HG03025 (cell line): ENCODE data around the gene HIF1A.

Source experiments
- ATAC-seq: cut with Tn5 transposase; IDR thresholded peaks from one replicate; pipeline ENCODE4 v1.9.1; 2021; ENCODE audit warnings: mild to moderate bottlenecking, moderate library complexity; ENCODE audit not compliant: unreplicated experiment, low FRiP score

Gene HIF1A

DNA sequence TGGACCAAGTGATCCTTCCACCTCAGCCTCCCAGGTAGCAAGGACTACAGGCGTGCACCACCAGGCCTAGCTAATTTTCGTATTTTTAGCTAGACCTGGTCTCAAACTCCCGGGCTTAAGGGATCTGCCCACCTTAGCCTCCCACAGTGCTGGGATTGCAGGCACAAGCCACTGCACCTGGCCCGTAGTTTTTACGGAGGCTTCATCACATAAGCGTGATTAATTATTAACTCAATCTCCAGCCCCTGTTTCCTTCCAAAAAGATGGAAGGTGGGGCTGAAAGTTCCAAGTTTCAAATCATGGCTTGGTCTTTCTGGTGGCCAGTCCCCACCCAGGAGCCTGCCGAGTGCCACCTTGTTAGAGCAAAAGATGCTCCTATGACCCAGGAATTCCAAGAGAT, 22.5 kb upstream of the HIF1A start:
- ATAC-seq: no peak

DNA sequence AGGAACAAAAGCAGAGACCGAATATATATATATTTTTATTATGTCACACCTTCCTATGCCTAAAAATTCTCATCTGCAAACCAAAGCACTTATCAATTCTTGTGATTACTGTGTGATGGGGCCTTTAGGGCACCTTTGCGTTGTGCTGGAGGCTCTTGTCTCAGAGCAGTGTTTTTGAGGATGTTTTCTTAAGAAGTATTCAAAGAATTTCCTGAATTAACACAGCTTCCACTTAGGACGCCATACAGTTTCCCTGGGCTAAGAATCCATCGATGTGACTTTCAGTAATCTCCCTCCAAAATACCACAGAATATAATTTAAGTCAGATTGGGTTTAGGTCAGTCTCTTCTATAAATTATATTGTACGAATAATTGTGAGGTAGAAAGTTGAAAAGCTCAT, 22.0 kb upstream of the HIF1A start:
- no peak for ATAC-seq

DNA sequence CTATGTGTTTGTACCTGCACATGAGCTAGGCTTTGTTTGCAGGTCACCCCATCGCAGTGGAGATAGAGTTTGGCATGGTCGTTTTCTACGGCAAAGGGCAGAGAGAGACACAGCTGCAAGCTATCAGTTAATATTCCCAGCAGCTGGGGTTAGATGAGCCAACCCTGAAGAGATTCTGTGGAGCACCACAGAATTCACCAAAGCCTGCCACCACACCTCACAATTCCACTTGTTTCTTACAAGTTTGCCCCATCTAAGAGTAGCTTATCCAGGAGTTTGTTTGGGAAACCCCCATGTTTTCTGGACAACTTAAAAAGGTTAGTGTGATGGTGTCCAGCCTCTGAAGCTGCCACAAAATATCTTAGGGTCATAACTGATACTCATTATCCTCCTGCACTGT, 20.0 kb upstream of the HIF1A start:
- ATAC-seq: no peak

- no peak for ATAC-seq
Observed at GRCh38 chr14:61677479-61677878, 17.8 kb upstream of the HIF1A start.

DNA sequence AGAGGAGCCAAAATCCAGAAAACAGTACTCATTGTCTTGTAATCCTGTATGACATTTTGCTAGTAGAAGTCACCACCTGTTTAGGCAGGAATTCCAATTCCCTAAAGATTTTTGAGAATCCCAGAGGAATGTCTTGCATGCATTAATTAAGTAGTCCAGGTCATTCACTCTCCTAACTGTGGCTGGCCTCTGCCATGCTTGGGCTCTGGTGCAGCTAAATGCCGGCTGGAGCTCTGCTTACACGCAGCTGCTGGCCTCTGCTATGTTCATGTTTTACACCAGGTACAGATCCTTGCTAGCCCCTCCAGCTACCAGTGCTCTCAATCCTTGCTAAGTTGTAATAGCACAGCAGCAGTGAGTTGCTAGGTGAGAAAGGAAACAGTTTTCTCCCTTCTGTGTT, 16.3 kb upstream of the HIF1A start:
- no peak for ATAC-seq

DNA sequence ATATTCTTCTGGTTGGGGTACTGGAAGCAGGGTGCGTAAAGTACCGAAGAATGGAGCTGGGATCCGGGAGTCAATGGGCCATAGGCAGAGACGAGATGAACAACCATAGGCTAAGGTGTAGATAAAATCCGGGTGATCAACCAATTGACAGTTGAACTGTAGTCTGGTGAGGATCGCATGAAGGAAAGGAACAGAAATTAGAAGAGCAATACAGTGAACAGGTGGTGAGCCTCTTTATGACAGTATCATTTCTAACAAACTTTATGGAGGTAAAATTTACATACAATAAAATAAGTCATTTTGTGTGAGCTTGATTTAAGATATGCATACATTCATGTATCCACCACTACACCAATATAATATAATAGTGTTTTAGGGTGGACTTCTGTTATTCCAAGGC, 13.9 kb upstream of the HIF1A start:
- ATAC-seq: no peak

- no peak for ATAC-seq
Observed at GRCh38 chr14:61683108-61683507, 12.2 kb upstream of the HIF1A start.

- no peak for ATAC-seq
Observed at GRCh38 chr14:61690039-61690438, 5.3 kb upstream of the HIF1A start.

GRCh38 chr14:61690982-61691381, 4.3 kb upstream of the HIF1A start:
- no peak for ATAC-seq

DNA sequence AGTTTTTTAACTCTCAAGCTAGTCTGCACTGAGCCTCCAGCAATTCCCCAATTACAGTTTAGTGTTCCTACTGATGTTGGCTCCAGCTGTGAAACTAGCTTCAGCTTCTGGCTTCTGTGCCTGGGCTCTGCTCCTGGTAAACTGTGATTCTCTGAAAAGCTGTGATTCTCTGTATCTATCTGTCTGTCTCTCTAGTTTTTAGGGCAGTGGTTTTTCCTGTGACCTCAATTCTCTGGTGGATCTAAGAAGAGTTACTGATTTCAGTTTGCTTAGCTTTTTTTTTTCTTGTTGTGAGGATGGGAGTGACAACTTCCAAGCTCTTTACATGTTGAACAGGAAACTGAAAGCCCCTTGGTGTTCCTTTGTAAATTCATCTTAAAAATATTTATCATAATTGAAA, 3.8 kb upstream of the HIF1A start:
- ATAC-seq: no peak

GRCh38 chr14:61694039-61694438, 1.3 kb upstream of the HIF1A start:
- ATAC-seq: no peak

DNA sequence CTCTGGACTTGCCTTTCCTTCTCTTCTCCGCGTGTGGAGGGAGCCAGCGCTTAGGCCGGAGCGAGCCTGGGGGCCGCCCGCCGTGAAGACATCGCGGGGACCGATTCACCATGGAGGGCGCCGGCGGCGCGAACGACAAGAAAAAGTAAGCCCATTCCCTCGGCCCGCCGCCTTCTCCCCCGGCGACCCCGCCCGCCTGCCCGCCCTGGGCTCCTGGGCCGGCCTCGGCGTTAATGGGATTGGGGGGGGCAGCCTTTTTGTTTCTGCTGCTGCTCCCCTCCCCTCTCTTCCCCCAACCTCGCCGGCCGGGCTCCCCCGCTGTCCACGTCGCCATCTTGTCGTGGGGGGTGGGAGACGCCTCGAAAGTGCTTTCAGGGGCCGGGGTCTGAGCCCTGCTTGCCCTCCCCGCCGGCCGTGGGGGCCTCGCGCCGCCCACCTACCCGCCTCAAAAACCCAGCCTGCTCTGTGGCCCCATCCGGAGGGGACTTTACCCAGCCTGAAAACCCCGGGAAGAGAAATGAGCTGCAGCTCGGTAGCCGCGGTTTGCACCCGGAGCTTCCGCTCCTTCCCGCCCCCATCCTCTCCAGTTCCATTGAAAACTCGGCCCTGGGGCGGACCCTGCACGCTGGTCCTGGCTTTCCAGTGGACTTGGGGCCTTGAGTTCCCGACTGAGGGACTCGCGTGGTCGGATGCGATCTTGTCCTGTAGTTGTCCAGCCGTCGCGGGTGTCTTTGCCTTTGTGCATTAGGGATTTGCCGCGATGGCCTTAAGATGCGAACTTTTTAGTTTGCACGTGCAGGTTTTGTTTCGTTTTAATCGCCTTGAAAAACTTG, 598 bp downstream of the HIF1A start:
- peak; percentile 5 for ATAC-seq

DNA sequence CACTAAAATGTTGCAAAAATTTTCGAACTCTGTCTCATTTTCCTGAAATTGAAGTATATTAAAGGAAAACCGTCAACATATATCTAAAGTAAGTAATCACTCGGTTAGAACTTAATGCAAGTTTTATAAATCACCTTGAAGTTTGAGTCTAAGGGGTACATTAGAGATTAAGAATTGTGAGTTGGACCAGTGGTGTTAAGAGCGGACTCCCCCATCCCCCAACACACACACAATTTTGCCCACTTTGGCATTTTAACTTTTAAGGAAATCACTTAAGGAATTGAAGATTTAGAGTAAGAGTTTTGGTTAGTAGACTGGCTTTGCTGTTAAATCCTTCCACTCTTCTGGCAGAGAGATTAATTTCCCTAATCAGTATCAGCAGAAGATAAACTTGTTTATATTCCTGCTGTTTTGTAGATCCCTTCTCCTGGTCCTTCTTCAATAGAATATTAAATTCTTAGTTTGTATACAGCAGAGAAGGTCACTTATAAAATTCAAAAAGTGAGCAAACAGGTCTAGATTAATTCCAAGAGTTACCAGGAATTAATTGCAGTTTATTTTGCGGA, 1.5 kb downstream of the HIF1A start:
- ATAC-seq: no peak

- ATAC-seq: no peak
Observed at GRCh38 chr14:61698206-61698980, 3.1 kb downstream of the HIF1A start.

DNA sequence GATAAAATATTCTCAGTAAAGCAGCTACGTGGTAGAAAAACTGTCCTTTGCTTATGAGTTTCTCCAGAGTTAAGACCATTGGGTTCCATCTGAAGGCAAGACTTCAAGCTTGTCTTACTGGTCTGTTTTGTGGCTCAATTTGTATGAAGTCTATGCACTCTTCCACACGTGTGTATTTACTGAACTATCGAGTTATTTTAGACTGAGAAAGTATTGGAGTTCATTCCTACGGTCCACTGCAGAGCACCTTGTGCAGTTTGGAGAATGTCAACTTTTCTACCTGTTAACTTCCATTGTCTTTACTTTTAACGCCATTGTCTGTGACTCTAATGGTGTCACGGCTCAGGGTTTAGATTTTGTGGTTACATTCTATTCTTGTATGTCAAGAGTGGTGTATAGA, 3.7 kb downstream of the HIF1A start:
- ATAC-seq: no peak

GRCh38 chr14:61700104-61700886, 5.0 kb downstream of the HIF1A start:
- ATAC-seq: no peak

DNA sequence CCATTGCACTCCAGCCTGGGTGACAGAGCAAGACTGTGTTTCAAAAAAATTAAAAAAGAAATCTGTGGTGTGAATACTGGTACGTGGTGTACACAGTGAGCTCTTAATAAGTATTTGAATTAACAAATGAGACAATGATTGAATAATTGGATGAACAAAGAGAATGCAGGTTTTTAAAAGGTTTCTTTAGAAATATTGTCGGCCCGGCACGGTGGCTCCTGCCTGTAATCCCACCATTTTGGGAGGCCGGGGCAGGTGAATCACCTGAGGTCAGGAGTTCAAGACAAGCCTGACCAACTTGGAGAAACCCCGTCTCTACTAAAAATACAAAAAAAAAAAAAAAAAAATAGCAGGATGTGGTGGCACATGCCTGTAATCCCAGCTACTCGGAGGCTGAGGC, 6.6 kb downstream of the HIF1A start:
- no peak for ATAC-seq

- no peak for ATAC-seq
Observed at GRCh38 chr14:61703342-61704129, 8.2 kb downstream of the HIF1A start.

DNA sequence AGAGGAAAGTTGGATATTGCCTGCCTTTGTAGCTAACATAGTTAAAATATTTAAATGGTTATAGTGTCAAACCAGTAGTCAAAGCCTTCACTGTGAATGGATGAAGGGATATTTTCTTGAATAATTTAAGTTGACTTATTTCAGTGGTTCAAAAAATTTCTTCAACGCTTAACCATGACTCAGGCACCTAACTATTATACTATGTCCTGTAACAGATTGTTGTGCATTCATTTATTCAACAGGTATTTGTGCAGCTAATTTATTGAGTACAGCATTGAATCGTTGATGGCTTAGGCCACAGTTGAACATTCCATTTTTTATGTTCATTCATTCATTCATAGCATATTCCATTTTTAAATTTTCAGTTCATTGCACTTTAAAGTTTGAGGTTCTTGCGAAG, 9.2 kb downstream of the HIF1A start:
- no peak for ATAC-seq

- no peak for ATAC-seq
Observed at GRCh38 chr14:61705017-61705416, 9.7 kb downstream of the HIF1A start.
